AG04449 (cell line): Measurements from ENCODE around the gene PA2G4.

Experiments used
- CTCF ChIA-PET: fragments of 350-600 bp; formaldehyde crosslinking; extraction: SDS; loops from one replicate; lab custom pipeline; 2021; ENCODE audit warnings: antibody characterized with exemption; lab: Yijun Ruan, JAX
- POLR2A ChIA-PET: fragments of 400-600, 350-600 bp; formaldehyde crosslinking; extraction: SDS; loops from one replicate; lab custom pipeline; 2020; ENCODE audit warnings: antibody characterized with exemption, inconsistent platforms; lab: Yijun Ruan, JAX
- DNase-seq: peaks from one replicate; pipeline ENCODE4 v3.0.0-alpha.2; 2010; ENCODE audit warnings: low read depth, low spot score
- H3K4me3 ChIP-seq: 2 replicates; pipeline ENCODE4 v1.5.1; 2011; ENCODE audit warnings: low read depth, mild to moderate bottlenecking, control low read depth, low read length
- CTCF ChIP-seq: IDR thresholded peaks from one replicate; pipeline ENCODE4 v1.5.1; 2011; ENCODE audit warnings: mild to moderate bottlenecking, moderate library complexity, low read length, control low read depth, inconsistent platforms; ENCODE audit not compliant: insufficient read depth; ENCODE audit errors: missing control alignments

PA2G4 gene

GRCh38 chr12:56158926-56159461, 54.6 kb downstream of the PA2G4 start:
- CTCF ChIA-PET, result interaction anchor here (0.9 to 4.2 kb wide), 5 partner anchors 25 to 40 kb away, joined by 4 to 35 read pairs (median 6); partner anchors contain the start of genes ESYT1, SMARCC2 and ZC3H10

GRCh38 chr12:56159482-56160192, 55.3 kb downstream of the PA2G4 start:
- TF ChIP-seq CTCF, result no peak
- ChIA-PET POLR2A (interaction anchor here (1.1 to 2.8 kb wide), 8 partner anchors 10 to 112 kb away, joined by 4 to 23 read pairs (median 6); partner anchors contain the start of genes ESYT1, RNF41 and SMARCC2), CTCF (interaction anchor here (0.9 to 4.2 kb wide), 4 partner anchors 29 to 41 kb away, joined by 6 to 35 read pairs (median 14); partner anchors contain the start of genes ESYT1, SMARCC2 and ZC3H10)
- DNase-seq, result no peak
- peak overlapping the region; percentile 99 for H3K4me3 ChIP-seq

More at GRCh38 chr12:56158926-56159461, 54.6 kb downstream of the PA2G4 start:
- POLR2A ChIA-PET, result interaction anchor here (0.9 to 2.8 kb wide), 9 partner anchors 29 to 112 kb away, joined by 4 to 23 read pairs (median 5); partner anchors contain the start of genes ESYT1, RNF41, RPL41 and SMARCC2
- DNase-seq, result peak; percentile 28
- H3K4me3 ChIP-seq, result peak overlapping the region; percentile 99
- no peak for TF ChIP-seq CTCF

- no peak for DNase-seq
- TF ChIP-seq CTCF, result no peak
- CTCF ChIA-PET, result interaction anchor here (0.9 to 4.2 kb wide), 4 partner anchors 29 to 41 kb away, joined by 6 to 35 read pairs (median 18); partner anchors contain the start of genes SMARCC2 and ZC3H10
- POLR2A ChIA-PET, result interaction anchor here (1.8 to 3.8 kb wide), 5 partner anchors 9 to 33 kb away, joined by 8 to 23 read pairs (median 14); partner anchors contain the start of genes ESYT1 and SMARCC2
- peak overlapping the region; percentile 99 for H3K4me3 ChIP-seq
Measured at GRCh38 chr12:56160193-56160763, 55.9 kb downstream of the PA2G4 start.

- no peak for TF ChIP-seq CTCF
- no peak for DNase-seq
- peak overlapping the region; percentile 99 for H3K4me3 ChIP-seq
- POLR2A ChIA-PET, result interaction anchor here (1.1 to 3.8 kb wide), 8 partner anchors 8 to 115 kb away, joined by 3 to 14 read pairs (median 6); partner anchors contain the start of genes ESYT1, SMARCC2 and ZC3H10
- CTCF ChIA-PET, result interaction anchor here (1.5 to 4.2 kb wide), 4 partner anchors 8 to 42 kb away, joined by 4 to 35 read pairs (median 16); partner anchors contain the start of genes SMARCC2 and ZC3H10
Measured at GRCh38 chr12:56160894-56161689, 56.7 kb downstream of the PA2G4 start.

- DNase-seq, result no peak
- ChIA-PET CTCF (interaction anchor here (1.5 to 4.2 kb wide), 5 partner anchors 8 to 43 kb away, joined by 4 to 35 read pairs (median 15); partner anchors contain the start of genes SMARCC2 and ZC3H10), POLR2A (interaction anchor here (1.1 to 3.8 kb wide), 12 partner anchors 7 to 116 kb away, joined by 3 to 14 read pairs (median 6); partner anchors contain the start of genes ESYT1, RNF41, SMARCC2 and ZC3H10)
- H3K4me3 ChIP-seq, result no peak overlapping the region; the same call in none of the 2 replicates
- no peak for TF ChIP-seq CTCF
Measured at GRCh38 chr12:56161690-56162351, 57.5 kb downstream of the PA2G4 start.
